Measurements from ENCODE around the gene WDR45.
"Not testable (repeated sequence)": the region's sequence is repeated elsewhere in the genome, so short reads cannot be mapped to it uniquely, and the experiment has no call there.

The WDR45 gene

GRCh38 chrX:49079489-49080428 lies at the start of gene WDR45:
WDR45 (minus strand) TSS chrX:49079887; CDS start chrX:49078095, 1,792 bp downstream.
- DNase-seq (ENCODE audit: low read depth in 2 of 2) = peak; percentile 54 to 59

GRCh38 chrX:49129427-49129826 lies 49.7 kb upstream of the WDR45 start:
- no peak for DNase-seq (ENCODE audit: low read depth in 2 of 2)

- not testable (repeated sequence) for DNase-seq (ENCODE audit: low read depth in 2 of 2)
Measured at GRCh38 chrX:49127742-49128258, 48.1 kb upstream of the WDR45 start.

GRCh38 chrX:49122499-49122898 lies 42.8 kb upstream of the WDR45 start:
- no peak for DNase-seq (ENCODE audit: low read depth in 2 of 2)

- DNase-seq (ENCODE audit: low read depth in 2 of 2) = no peak
Measured at GRCh38 chrX:49120091-49120490, 40.4 kb upstream of the WDR45 start.

- DNase-seq (ENCODE audit: low read depth in 2 of 2) = no peak
Measured at GRCh38 chrX:49117581-49117980, 37.9 kb upstream of the WDR45 start.

GRCh38 chrX:49116716-49117115 lies 37.0 kb upstream of the WDR45 start:
- no peak for DNase-seq (ENCODE audit: low read depth in 2 of 2)

- no peak for DNase-seq (ENCODE audit: low read depth in 2 of 2)
Measured at GRCh38 chrX:49116076-49116475, 36.4 kb upstream of the WDR45 start.

- no peak for DNase-seq (ENCODE audit: low read depth in 2 of 2)
Measured at GRCh38 chrX:49111791-49112190, 32.1 kb upstream of the WDR45 start.

- DNase-seq (ENCODE audit: low read depth in 2 of 2) = no peak
Measured at GRCh38 chrX:49110417-49110816, 30.7 kb upstream of the WDR45 start.

- no peak for DNase-seq (ENCODE audit: low read depth in 2 of 2)
Measured at GRCh38 chrX:49108641-49109040, 29.0 kb upstream of the WDR45 start.

- no peak for DNase-seq (ENCODE audit: low read depth in 2 of 2)
Measured at GRCh38 chrX:49106930-49107329, 27.2 kb upstream of the WDR45 start.

- no peak for DNase-seq (ENCODE audit: low read depth in 2 of 2)
Measured at GRCh38 chrX:49106296-49106695, 26.6 kb upstream of the WDR45 start.

GRCh38 chrX:49103637-49104036 lies 23.9 kb upstream of the WDR45 start:
- no peak for DNase-seq (ENCODE audit: low read depth in 2 of 2)

GRCh38 chrX:49102190-49102589 lies 22.5 kb upstream of the WDR45 start:
- DNase-seq (ENCODE audit: low read depth in 2 of 2) = no peak

- DNase-seq (ENCODE audit: low read depth in 2 of 2) = no peak
Measured at GRCh38 chrX:49101629-49101984, 21.9 kb upstream of the WDR45 start.

GRCh38 chrX:49100704-49101628 lies 21.3 kb upstream of the WDR45 start:
- peak; percentile 79 to 84 for DNase-seq (ENCODE audit: low read depth in 2 of 2)

GRCh38 chrX:49096419-49096818 lies 16.7 kb upstream of the WDR45 start:
- DNase-seq (ENCODE audit: low read depth in 2 of 2) = no peak

GRCh38 chrX:49089553-49089952 lies 9.9 kb upstream of the WDR45 start:
- DNase-seq (ENCODE audit: low read depth in 2 of 2) = no peak

- DNase-seq (ENCODE audit: low read depth in 2 of 2) = no peak
Measured at GRCh38 chrX:49082271-49082871, 2.7 kb upstream of the WDR45 start.

- no peak for DNase-seq (ENCODE audit: low read depth in 2 of 2)
Measured at GRCh38 chrX:49077941-49078340, 1.7 kb downstream of the WDR45 start.

- DNase-seq (ENCODE audit: low read depth in 2 of 2) = no peak
Measured at GRCh38 chrX:49075347-49075746, 4.3 kb downstream of the WDR45 start.

Measured in stimulated activated CD8-positive, alpha-beta memory T cell treated with anti-CD3 and anti-CD28 coated beads, Interleukin-15, amount 100 ng/mL, for 48 hours (primary cell).